ENCODE data around the gene LRRC3. TPM values are rescaled to one million over a fixed set of nuclear protein-coding genes. Genes with fewer than 3 reads are reported as not detected.

Gene LRRC3, protein sequence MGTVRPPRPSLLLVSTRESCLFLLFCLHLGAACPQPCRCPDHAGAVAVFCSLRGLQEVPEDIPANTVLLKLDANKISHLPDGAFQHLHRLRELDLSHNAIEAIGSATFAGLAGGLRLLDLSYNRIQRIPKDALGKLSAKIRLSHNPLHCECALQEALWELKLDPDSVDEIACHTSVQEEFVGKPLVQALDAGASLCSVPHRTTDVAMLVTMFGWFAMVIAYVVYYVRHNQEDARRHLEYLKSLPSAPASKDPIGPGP
- total RNA-seq (2022; extraction: Qiagen RNA extraction), result 1.3 to 2.3 TPM (median 2.1 TPM) in 5 replicates

DNA sequence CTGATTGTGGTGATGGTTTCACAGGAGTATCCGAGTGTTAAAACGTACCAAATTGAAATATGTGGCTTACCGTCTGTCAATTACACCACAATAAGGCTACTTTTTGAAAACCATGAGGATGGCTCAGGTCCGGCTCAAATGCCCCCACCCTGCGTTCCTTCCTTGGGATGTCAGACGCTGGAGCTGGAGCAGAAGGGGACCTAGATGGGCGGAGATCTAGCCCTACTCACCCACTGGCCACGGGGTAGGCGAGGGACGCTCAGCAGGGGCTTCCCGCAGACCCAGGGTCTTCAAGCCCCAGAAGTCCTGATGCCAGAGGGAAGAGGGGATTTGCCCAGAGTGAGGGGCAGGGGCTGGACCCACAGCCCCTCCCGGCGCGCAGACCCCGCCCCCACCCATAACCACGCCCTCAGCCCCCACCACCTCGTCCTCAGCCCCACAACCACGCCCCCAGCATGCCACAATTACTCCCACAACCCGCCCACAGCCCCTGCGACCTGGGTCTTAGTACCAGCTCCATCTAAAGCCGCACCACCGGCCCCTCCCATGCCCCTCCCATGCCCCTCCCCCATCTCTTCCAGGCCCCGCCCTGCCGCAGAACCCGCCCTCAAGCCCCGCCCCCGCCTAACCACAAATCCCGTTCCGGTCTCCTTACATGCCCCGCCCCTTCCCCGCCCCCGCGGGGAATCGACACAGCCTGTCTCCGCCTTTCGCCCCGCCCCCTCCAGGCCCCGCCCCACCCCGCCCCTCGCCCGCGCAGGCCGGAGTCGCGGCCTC lies at the start of gene LRRC3:
Gene LRRC3 (plus strand): TSS at position 764 of the 777 bp plus-strand sequence. CDS start 1,135 bp downstream, outside the sequence.

Other genes with a start within 250 kb of the LRRC3 start
- 2.1 to 3.3 TPM (median 3.1 TPM) in 5 replicates for gene ICOSLG, start 214.6 kb upstream of the LRRC3 start, total RNA-seq (2022; extraction: Qiagen RNA extraction)
- not detected in 5 replicates for gene DNMT3L, start 193.6 kb upstream of the LRRC3 start, total RNA-seq (2022; extraction: Qiagen RNA extraction)
- not detected in 5 replicates for gene AIRE, start 169.6 kb upstream of the LRRC3 start, total RNA-seq (2022; extraction: Qiagen RNA extraction)
- gene PFKL, start 155.5 kb upstream of the LRRC3 start, total RNA-seq (2022; extraction: Qiagen RNA extraction), result 45.3 to 59.5 TPM (median 54.3 TPM) in 5 replicates
- 5.7 to 10.5 TPM (median 8.3 TPM) in 5 replicates for gene CFAP410, start 116.1 kb upstream of the LRRC3 start, total RNA-seq (2022; extraction: Qiagen RNA extraction)
- 7.0 to 11.9 TPM (median 9.0 TPM) in 5 replicates for gene TRPM2, start 101.9 kb upstream of the LRRC3 start, total RNA-seq (2022; extraction: Qiagen RNA extraction)
- gene KRTAP10-1, start 84.7 kb downstream of the LRRC3 start, total RNA-seq (2022; extraction: Qiagen RNA extraction), result not detected in 5 replicates
- gene KRTAP10-2, start 96.0 kb downstream of the LRRC3 start, total RNA-seq (2022; extraction: Qiagen RNA extraction), result not detected in 5 replicates
- gene KRTAP10-3, start 103.3 kb downstream of the LRRC3 start, total RNA-seq (2022; extraction: Qiagen RNA extraction), result not detected in 5 replicates
- not detected in 5 replicates for gene KRTAP10-4, start 118.2 kb downstream of the LRRC3 start, total RNA-seq (2022; extraction: Qiagen RNA extraction)
- not detected in 5 replicates for gene KRTAP10-5, start 125.1 kb downstream of the LRRC3 start, total RNA-seq (2022; extraction: Qiagen RNA extraction)
- not detected in 5 replicates for gene KRTAP10-6, start 137.0 kb downstream of the LRRC3 start, total RNA-seq (2022; extraction: Qiagen RNA extraction)
- not detected in 5 replicates for gene KRTAP10-7, start 145.1 kb downstream of the LRRC3 start, total RNA-seq (2022; extraction: Qiagen RNA extraction)
- gene KRTAP10-8, start 156.6 kb downstream of the LRRC3 start, total RNA-seq (2022; extraction: Qiagen RNA extraction), result not detected in 5 replicates
- gene KRTAP10-9, start 171.6 kb downstream of the LRRC3 start, total RNA-seq (2022; extraction: Qiagen RNA extraction), result not detected in 5 replicates
- gene KRTAP10-10, start 181.8 kb downstream of the LRRC3 start, total RNA-seq (2022; extraction: Qiagen RNA extraction), result not detected in 5 replicates
- not detected in 5 replicates for gene KRTAP10-11, start 190.9 kb downstream of the LRRC3 start, total RNA-seq (2022; extraction: Qiagen RNA extraction)
- not detected in 5 replicates for gene KRTAP12-4, start 199.1 kb downstream of the LRRC3 start, total RNA-seq (2022; extraction: Qiagen RNA extraction)
- not detected in 5 replicates for gene KRTAP12-3, start 202.4 kb downstream of the LRRC3 start, total RNA-seq (2022; extraction: Qiagen RNA extraction)
- gene KRTAP12-2, start 211.4 kb downstream of the LRRC3 start, total RNA-seq (2022; extraction: Qiagen RNA extraction), result not detected in 5 replicates
- gene KRTAP12-1, start 226.7 kb downstream of the LRRC3 start, total RNA-seq (2022; extraction: Qiagen RNA extraction), result not detected in 5 replicates
- not detected in 5 replicates for gene KRTAP10-12, start 241.7 kb downstream of the LRRC3 start, total RNA-seq (2022; extraction: Qiagen RNA extraction)

Data from A549 treated with CORT108297 at 1 μM for 4 hours (cell line).